Right ventricle myocardium inferior (tissue), 1 donor: Measurements from ENCODE around the gene CELF4. TPM values are rescaled to one million over a fixed set of nuclear protein-coding genes. Genes with fewer than 3 reads are reported as not detected.

Experiments
- ATAC-seq: fragments of 200-7000 bp; cut with Tn5 transposase; one replicate; pipeline ENCODE4 v1.9.1; 2020; ENCODE audit warnings: mild to moderate bottlenecking, moderate library complexity
- DNase-seq: peaks from one replicate; pipeline ENCODE4 v3.0.0; 2021; ENCODE audit errors: missing footprints
- intact Hi-C: fragments of 100-400 bp; cut with DNase I; formaldehyde crosslinking; loops from one replicate; pipeline ENCODE4 v1.11.0; 2022
- total RNA-seq: library from RNA; stranded (reverse); fragmentation: NEBNext Ultra II Directional; extraction: Animal tissue kit (Norgen Biotek cat#: 25700); gene quantifications from one replicate; pipeline ENCODE4 v1.2.1, GENCODE V29; 2021
- donor health status: DM: no; HTN: yes; CAD: no; lungs with severe emphysema.

Gene CELF4
- total RNA-seq, 1 donor from 2014 or later, result not detected

- intact Hi-C loops, result no loop called here
- DNase-seq, result no peak
- ATAC-seq, result no peak
These were observed 58.4 kb downstream of the CELF4 start for GRCh38 chr18:37507239-37507638.

GRCh38 chr18:37506001-37506400, 59.6 kb downstream of the CELF4 start:
- intact Hi-C loops, result no loop called here
- DNase-seq (no peak), ATAC-seq (no peak)

- intact Hi-C loops, result no loop called here
- DNase-seq, result peak; percentile 33
- no peak for ATAC-seq
These were observed 60.3 kb downstream of the CELF4 start for GRCh38 chr18:37505321-37505720.

- intact Hi-C loops, result no loop called here
- ATAC-seq (no peak), DNase-seq (no peak)
These were observed 63.0 kb downstream of the CELF4 start for GRCh38 chr18:37502601-37503000.

- ATAC-seq (no peak), DNase-seq (no peak)
- intact Hi-C loops, result no loop called here
These were observed 63.6 kb downstream of the CELF4 start for GRCh38 chr18:37502036-37502435.

- ATAC-seq, result no peak
- intact Hi-C loops, result no loop called here
- no peak for DNase-seq
These were observed 64.5 kb downstream of the CELF4 start for GRCh38 chr18:37501136-37501535.

- ATAC-seq (no peak), DNase-seq (no peak)
- intact Hi-C loops, result no loop called here
These were observed 65.7 kb downstream of the CELF4 start for GRCh38 chr18:37499913-37500312.

GRCh38 chr18:37499044-37499443, 66.6 kb downstream of the CELF4 start:
- ATAC-seq (no peak), DNase-seq (no peak)
- intact Hi-C loops, result no loop called here

GRCh38 chr18:37497853-37498518, 67.6 kb downstream of the CELF4 start:
- ATAC-seq (no peak), DNase-seq (no peak)
- intact Hi-C loops, result no loop called here

GRCh38 chr18:37496568-37496967, 69.0 kb downstream of the CELF4 start:
- intact Hi-C loops, result no loop called here
- ATAC-seq, result no peak
- no peak for DNase-seq

GRCh38 chr18:37495354-37495753, 70.2 kb downstream of the CELF4 start:
- DNase-seq, result no peak
- no peak for ATAC-seq
- intact Hi-C loops, result no loop called here

- ATAC-seq, result no peak
- peak; percentile 37 for DNase-seq
- intact Hi-C loops, result no loop called here
These were observed 71.2 kb downstream of the CELF4 start for GRCh38 chr18:37494406-37494805.

- ATAC-seq (no peak), DNase-seq (peak; percentile 9)
- intact Hi-C loops, result no loop called here
These were observed 72.2 kb downstream of the CELF4 start for GRCh38 chr18:37493352-37493935.

GRCh38 chr18:37492952-37493351, 72.6 kb downstream of the CELF4 start:
- ATAC-seq (no peak), DNase-seq (no peak)
- intact Hi-C loops, result no loop called here

- intact Hi-C loops, result no loop called here
- ATAC-seq, result no peak
- peak; percentile 28 for DNase-seq
These were observed 74.1 kb downstream of the CELF4 start for GRCh38 chr18:37491526-37491925.

GRCh38 chr18:37489998-37490397, 75.6 kb downstream of the CELF4 start:
- intact Hi-C loops, result no loop called here
- DNase-seq (no peak), ATAC-seq (no peak)

GRCh38 chr18:37489011-37489410, 76.6 kb downstream of the CELF4 start:
- intact Hi-C loops, result no loop called here
- ATAC-seq, result no peak
- peak; percentile 20 for DNase-seq

GRCh38 chr18:37487400-37487867, 78.2 kb downstream of the CELF4 start:
- ATAC-seq (no peak), DNase-seq (peak; percentile 37)
- intact Hi-C loops, result no loop called here

- intact Hi-C loops, result no loop called here
- DNase-seq (no peak), ATAC-seq (no peak)
These were observed 78.8 kb downstream of the CELF4 start for GRCh38 chr18:37486848-37487247.

GRCh38 chr18:37484983-37485834, 80.4 kb downstream of the CELF4 start:
- ATAC-seq, result no peak
- DNase-seq, result peak; percentile 46
- intact Hi-C loops, result no loop called here
